ENCODE measurements around the gene ANXA4.
A peak's percentile ranks its signal among the peaks of the same experiment; 100 is the strongest.
"Not testable (repeated sequence)": the region's sequence is repeated elsewhere in the genome, so short reads cannot be mapped to it uniquely, and the experiment has no call there.

ANXA4 gene

GRCh38 chr2:69768789-69769188 lies 26.9 kb downstream of the ANXA4 start:
- no peak overlapping the region for H3K4me3 ChIP-seq (ENCODE audit: low read depth, low read length)
- TF ChIP-seq, protein P1, sequence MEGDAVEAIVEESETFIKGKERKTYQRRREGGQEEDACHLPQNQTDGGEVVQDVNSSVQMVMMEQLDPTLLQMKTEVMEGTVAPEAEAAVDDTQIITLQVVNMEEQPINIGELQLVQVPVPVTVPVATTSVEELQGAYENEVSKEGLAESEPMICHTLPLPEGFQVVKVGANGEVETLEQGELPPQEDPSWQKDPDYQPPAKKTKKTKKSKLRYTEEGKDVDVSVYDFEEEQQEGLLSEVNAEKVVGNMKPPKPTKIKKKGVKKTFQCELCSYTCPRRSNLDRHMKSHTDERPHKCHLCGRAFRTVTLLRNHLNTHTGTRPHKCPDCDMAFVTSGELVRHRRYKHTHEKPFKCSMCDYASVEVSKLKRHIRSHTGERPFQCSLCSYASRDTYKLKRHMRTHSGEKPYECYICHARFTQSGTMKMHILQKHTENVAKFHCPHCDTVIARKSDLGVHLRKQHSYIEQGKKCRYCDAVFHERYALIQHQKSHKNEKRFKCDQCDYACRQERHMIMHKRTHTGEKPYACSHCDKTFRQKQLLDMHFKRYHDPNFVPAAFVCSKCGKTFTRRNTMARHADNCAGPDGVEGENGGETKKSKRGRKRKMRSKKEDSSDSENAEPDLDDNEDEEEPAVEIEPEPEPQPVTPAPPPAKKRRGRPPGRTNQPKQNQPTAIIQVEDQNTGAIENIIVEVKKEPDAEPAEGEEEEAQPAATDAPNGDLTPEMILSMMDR (conservative IDR thresholded peaks at IDR 0.05; ENCODE audit: low read depth, low read length), result no peak
- DNase-seq (ENCODE audit: low read depth), result no peak

GRCh38 chr2:69769272-69769671 lies 27.3 kb downstream of the ANXA4 start:
- no peak for DNase-seq (ENCODE audit: low read depth)
- TF ChIP-seq, protein P1 (conservative IDR thresholded peaks at IDR 0.05; ENCODE audit: low read depth, low read length), result no peak
- H3K4me3 ChIP-seq (ENCODE audit: low read depth, low read length), result no peak overlapping the region

- TF ChIP-seq, protein P1 (conservative IDR thresholded peaks at IDR 0.05; ENCODE audit: low read depth, low read length), result no peak
- peak; percentile 87 for DNase-seq (ENCODE audit: low read depth)
- H3K4me3 ChIP-seq (ENCODE audit: low read depth, low read length), result no peak overlapping the region
Measured at GRCh38 chr2:69770193-69770702, 28.3 kb downstream of the ANXA4 start.

GRCh38 chr2:69770747-69771146 lies 28.8 kb downstream of the ANXA4 start:
- TF ChIP-seq, protein P1 (conservative IDR thresholded peaks at IDR 0.05; ENCODE audit: low read depth, low read length), result no peak
- no peak for DNase-seq (ENCODE audit: low read depth)
- no peak overlapping the region for H3K4me3 ChIP-seq (ENCODE audit: low read depth, low read length)

- no peak overlapping the region for H3K4me3 ChIP-seq (ENCODE audit: low read depth, low read length)
- DNase-seq (ENCODE audit: low read depth), result no peak
- TF ChIP-seq, protein P1 (conservative IDR thresholded peaks at IDR 0.05; ENCODE audit: low read depth, low read length), result no peak
Measured at GRCh38 chr2:69771461-69771860, 29.5 kb downstream of the ANXA4 start.

DNA sequence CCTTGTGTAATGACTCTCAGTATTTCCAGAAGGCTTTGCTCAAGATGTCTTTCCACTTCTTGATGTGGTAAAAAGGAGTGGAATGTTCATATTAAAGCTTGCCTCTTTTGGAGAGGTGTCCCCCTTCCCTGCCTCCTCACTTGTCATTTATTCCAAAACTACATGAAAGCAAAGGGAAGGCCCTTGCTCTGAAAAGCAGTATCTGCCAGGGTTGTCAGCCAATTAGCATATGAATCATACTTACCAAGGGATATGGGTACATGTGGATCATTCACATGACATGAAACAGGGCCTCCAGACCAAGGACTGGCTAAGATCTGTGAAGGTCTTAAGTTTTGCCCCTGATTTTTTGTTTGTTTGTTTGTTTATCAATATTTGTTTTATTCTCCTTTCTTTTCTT lies 31.3 kb downstream of the ANXA4 start:
- H3K4me3 ChIP-seq (ENCODE audit: low read depth, low read length), result no peak overlapping the region
- TF ChIP-seq, protein P1 (conservative IDR thresholded peaks at IDR 0.05; ENCODE audit: low read depth, low read length), result no peak
- DNase-seq (ENCODE audit: low read depth), result peak; percentile 68

- DNase-seq (ENCODE audit: low read depth), result not testable (repeated sequence)
Measured at GRCh38 chr2:69774258-69774983, 32.5 kb downstream of the ANXA4 start.

More at GRCh38 chr2:69774258-69774983, 32.5 kb downstream of the ANXA4 start:
- not testable (repeated sequence) for H3K4me3 ChIP-seq (ENCODE audit: low read depth, low read length)
